Measurements from ENCODE around the gene TBC1D13. TPM values are rescaled to one million over a fixed set of nuclear protein-coding genes. Genes with fewer than 3 reads are reported as not detected.

Gene TBC1D13
- total RNA-seq, 1 experiment from 2014 or later = 39.9 TPM

DNA sequence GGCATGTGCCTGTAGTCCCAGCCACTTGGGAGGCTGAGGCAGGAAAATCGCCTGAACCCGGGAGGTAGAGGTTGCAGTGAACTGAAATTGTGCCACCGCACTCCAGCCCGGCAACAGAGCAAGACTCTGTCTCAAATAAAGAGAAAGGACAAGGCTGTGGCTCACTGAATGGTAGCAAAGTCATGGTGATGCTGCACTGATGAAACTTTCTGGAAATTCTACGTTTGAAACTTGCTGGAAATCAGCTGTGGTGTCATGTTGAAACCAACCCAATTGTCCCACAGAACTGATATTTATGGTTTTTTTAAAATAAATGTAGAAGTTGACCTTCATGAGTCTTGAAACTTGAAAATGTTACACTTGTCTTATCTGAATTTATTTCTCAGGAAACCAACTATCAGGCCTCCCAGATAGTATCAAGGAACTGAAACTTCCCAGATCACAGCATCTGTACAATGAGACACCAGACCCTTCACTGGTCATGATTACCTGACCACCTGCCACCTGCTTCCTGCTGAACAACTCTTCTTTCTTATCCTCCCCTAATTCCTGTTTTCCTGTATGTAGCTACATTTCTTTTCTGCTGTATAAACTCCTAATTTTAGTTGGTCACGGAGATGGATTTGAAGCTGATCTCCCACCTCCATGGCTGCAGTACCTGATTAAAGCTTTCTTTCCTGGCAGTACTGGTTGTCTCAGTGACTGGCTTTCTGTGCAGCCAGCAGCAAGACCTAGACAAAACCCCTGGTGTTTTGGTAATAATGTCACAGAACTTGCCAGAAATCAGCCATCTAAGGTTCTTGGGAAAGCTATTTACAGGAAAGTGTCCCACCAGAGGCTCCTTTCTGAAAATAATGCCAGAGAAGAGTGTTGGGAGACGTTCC is 5.6 kb upstream of the TBC1D13 start:
- H3K36me3 ChIP-seq (ENCODE audit: control insufficient read depth, insufficient read depth, low read length) = no peaks in the 10 kb centered on the region
- ChIA-PET CTCF (no interaction called here), POLR2A (no interaction called here)
- H3K27me3 Mint-ChIP-seq (ENCODE audit: insufficient read depth, unreplicated experiment) = no peaks in the 10 kb centered on the region
- H3K4me1 ChIP-seq = peaks cover 4% of the 10 kb centered on the region; the same call in 1 of the 2 replicates
- H3K9me3 ChIP-seq = peaks cover 9% of the 10 kb centered on the region
- TF ChIP-seq CTCF (IDR thresholded peaks at IDR 0.05; ENCODE audit: insufficient read depth in 1 of 2, low read depth in 1 of 2, low read length in 1 of 2, severe bottlenecking in 1 of 2, unreplicated experiment in 1 of 2) = no peak
- no peak overlapping the region for H3K4me3 ChIP-seq (ENCODE audit: low read depth, low read length)
- intact Hi-C loops (cut with micrococcal nuclease; ENCODE audit: unreplicated experiment) = no loop called here
- H3K27ac Mint-ChIP-seq (ENCODE audit: unreplicated experiment) = no peak overlapping the region
- no peak for DNase-seq
- no peak overlapping the region for H3K4me3 Mint-ChIP-seq (ENCODE audit: unreplicated experiment)
- H3K4me1 Mint-ChIP-seq (ENCODE audit: low read depth, unreplicated experiment) = no peaks in the 10 kb centered on the region
- H3K9me3 Mint-ChIP-seq (ENCODE audit: unreplicated experiment) = peaks cover 9% of the 10 kb centered on the region
- BruUV-seq (replicated peaks) = no TSS peak
- H3K27me3 ChIP-seq (replicated peaks; ENCODE audit: control insufficient read depth, insufficient read depth, low read length) = no peaks in the 10 kb centered on the region
- peaks cover 4% of the 10 kb centered on the region for H3K36me3 Mint-ChIP-seq (ENCODE audit: insufficient read depth, unreplicated experiment)

- DNase-seq = no peak
- BruUV-seq (replicated peaks) = no TSS peak
- ChIA-PET CTCF (no interaction called here), POLR2A (no interaction called here)
- H3K27ac Mint-ChIP-seq (ENCODE audit: unreplicated experiment) = no peak overlapping the region
- Histone ChIP-seq H3K9me3 (peaks cover 7% of the 10 kb centered on the region; the same call in 1 of the 2 replicates), H3K36me3 (ENCODE audit: control insufficient read depth, insufficient read depth, low read length) (no peaks in the 10 kb centered on the region), H3K4me3 (ENCODE audit: low read depth, low read length) (no peak overlapping the region), H3K27me3 (replicated peaks; ENCODE audit: control insufficient read depth, insufficient read depth, low read length) (no peaks in the 10 kb centered on the region), H3K4me1 (peaks cover 6% of the 10 kb centered on the region; the same call in 1 of the 2 replicates)
- TF ChIP-seq CTCF (IDR thresholded peaks at IDR 0.05; ENCODE audit: insufficient read depth in 1 of 2, low read depth in 1 of 2, low read length in 1 of 2, severe bottlenecking in 1 of 2, unreplicated experiment in 1 of 2) = no peak
- H3K27me3 Mint-ChIP-seq (ENCODE audit: insufficient read depth, unreplicated experiment) = no peaks in the 10 kb centered on the region
- no peak overlapping the region for H3K4me3 Mint-ChIP-seq (ENCODE audit: unreplicated experiment)
- peaks cover 11% of the 10 kb centered on the region for H3K36me3 Mint-ChIP-seq (ENCODE audit: insufficient read depth, unreplicated experiment)
- intact Hi-C loops (cut with micrococcal nuclease; ENCODE audit: unreplicated experiment) = no loop called here
- H3K4me1 Mint-ChIP-seq (ENCODE audit: low read depth, unreplicated experiment) = no peaks in the 10 kb centered on the region
- H3K9me3 Mint-ChIP-seq (ENCODE audit: unreplicated experiment) = peaks cover 9% of the 10 kb centered on the region
Observed at GRCh38 chr9:128782669-128783068, 4.4 kb upstream of the TBC1D13 start.

GRCh38 chr9:128785427-128785826 is 1.6 kb upstream of the TBC1D13 start:
- Histone ChIP-seq H3K36me3 (ENCODE audit: control insufficient read depth, insufficient read depth, low read length) (no peaks in the 10 kb centered on the region; the same call in 1 of the 2 replicates), H3K4me3 (ENCODE audit: low read depth, low read length) (no peak overlapping the region), H3K9me3 (peaks cover 5% of the 10 kb centered on the region; the same call in 1 of the 2 replicates), H3K4me1 (peaks cover 6% of the 10 kb centered on the region; the same call in 1 of the 2 replicates), H3K27me3 (replicated peaks; ENCODE audit: control insufficient read depth, insufficient read depth, low read length) (no peaks in the 10 kb centered on the region)
- intact Hi-C loops (cut with micrococcal nuclease; ENCODE audit: unreplicated experiment) = no loop called here
- ChIA-PET CTCF (no interaction called here), POLR2A (interaction anchor here (0.7 kb wide), 1 partner anchor 45 kb away, joined by 4 read pairs; no protein-coding TSS in a partner anchor)
- Mint-ChIP-seq H3K4me1 (ENCODE audit: low read depth, unreplicated experiment) (no peaks in the 10 kb centered on the region), H3K27me3 (ENCODE audit: insufficient read depth, unreplicated experiment) (no peaks in the 10 kb centered on the region), H3K9me3 (ENCODE audit: unreplicated experiment) (peaks cover 9% of the 10 kb centered on the region), H3K27ac (ENCODE audit: unreplicated experiment) (no peak overlapping the region), H3K4me3 (ENCODE audit: unreplicated experiment) (no peak overlapping the region), H3K36me3 (ENCODE audit: insufficient read depth, unreplicated experiment) (peaks cover 7% of the 10 kb centered on the region)
- BruUV-seq (replicated peaks) = no TSS peak
- no peak for DNase-seq
- no peak for TF ChIP-seq CTCF (IDR thresholded peaks at IDR 0.05; ENCODE audit: insufficient read depth in 1 of 2, low read depth in 1 of 2, low read length in 1 of 2, severe bottlenecking in 1 of 2, unreplicated experiment in 1 of 2)

All from Caco-2 (cell line).